ENCODE results near the gene CAPN10. TPM values are rescaled to one million over a fixed set of nuclear protein-coding genes. Genes with fewer than 3 reads are reported as not detected.

Gene CAPN10
- total RNA-seq, 1 experiment from 2014 or later = 61.3 TPM

GRCh38 chr2:240629619-240629967 is 43.1 kb downstream of the CAPN10 start:
- peaks cover 7% of the 10 kb centered on the region for H3K27me3 Mint-ChIP-seq (ENCODE audit: low read depth)
- ChIA-PET CTCF (interaction anchor here (1.3 to 2.6 kb wide), 2 partner anchors 11 to 116 kb away, joined by 3 to 9 read pairs; no protein-coding TSS in a partner anchor), POLR2A (no interaction called here)
- H3K4me3 Mint-ChIP-seq = no peak overlapping the region
- H3K36me3 Mint-ChIP-seq = peaks cover 16% of the 10 kb centered on the region
- TF ChIP-seq, protein P1, sequence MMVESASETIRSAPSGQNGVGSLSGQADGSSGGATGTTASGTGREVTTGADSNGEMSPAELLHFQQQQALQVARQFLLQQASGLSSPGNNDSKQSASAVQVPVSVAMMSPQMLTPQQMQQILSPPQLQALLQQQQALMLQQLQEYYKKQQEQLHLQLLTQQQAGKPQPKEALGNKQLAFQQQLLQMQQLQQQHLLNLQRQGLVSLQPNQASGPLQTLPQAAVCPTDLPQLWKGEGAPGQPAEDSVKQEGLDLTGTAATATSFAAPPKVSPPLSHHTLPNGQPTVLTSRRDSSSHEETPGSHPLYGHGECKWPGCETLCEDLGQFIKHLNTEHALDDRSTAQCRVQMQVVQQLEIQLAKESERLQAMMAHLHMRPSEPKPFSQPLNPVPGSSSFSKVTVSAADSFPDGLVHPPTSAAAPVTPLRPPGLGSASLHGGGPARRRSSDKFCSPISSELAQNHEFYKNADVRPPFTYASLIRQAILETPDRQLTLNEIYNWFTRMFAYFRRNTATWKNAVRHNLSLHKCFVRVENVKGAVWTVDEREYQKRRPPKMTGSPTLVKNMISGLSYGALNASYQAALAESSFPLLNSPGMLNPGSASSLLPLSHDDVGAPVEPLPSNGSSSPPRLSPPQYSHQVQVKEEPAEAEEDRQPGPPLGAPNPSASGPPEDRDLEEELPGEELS (CRISPR knock-in tag; IDR thresholded peaks at IDR 0.05) = no peak
- TF ChIP-seq IRF2 (CRISPR knock-in tag; IDR thresholded peaks at IDR 0.05; ENCODE audit: borderline replicate concordance, low read depth) = no peak
- TF ChIP-seq CREB1 (CRISPR knock-in tag; IDR thresholded peaks at IDR 0.05) = no peak
- no peak for TF ChIP-seq ZBTB21 (CRISPR knock-in tag; IDR thresholded peaks at IDR 0.05; ENCODE audit: borderline replicate concordance)
- TF ChIP-seq TEAD1 (CRISPR knock-in tag; IDR thresholded peaks at IDR 0.05) = no peak
- TF ChIP-seq ZNF416 (CRISPR knock-in tag; IDR thresholded peaks at IDR 0.05) = no peak
- TF ChIP-seq FOXK1 (CRISPR knock-in tag; IDR thresholded peaks at IDR 0.05) = no peak
- TF ChIP-seq, protein P2, sequence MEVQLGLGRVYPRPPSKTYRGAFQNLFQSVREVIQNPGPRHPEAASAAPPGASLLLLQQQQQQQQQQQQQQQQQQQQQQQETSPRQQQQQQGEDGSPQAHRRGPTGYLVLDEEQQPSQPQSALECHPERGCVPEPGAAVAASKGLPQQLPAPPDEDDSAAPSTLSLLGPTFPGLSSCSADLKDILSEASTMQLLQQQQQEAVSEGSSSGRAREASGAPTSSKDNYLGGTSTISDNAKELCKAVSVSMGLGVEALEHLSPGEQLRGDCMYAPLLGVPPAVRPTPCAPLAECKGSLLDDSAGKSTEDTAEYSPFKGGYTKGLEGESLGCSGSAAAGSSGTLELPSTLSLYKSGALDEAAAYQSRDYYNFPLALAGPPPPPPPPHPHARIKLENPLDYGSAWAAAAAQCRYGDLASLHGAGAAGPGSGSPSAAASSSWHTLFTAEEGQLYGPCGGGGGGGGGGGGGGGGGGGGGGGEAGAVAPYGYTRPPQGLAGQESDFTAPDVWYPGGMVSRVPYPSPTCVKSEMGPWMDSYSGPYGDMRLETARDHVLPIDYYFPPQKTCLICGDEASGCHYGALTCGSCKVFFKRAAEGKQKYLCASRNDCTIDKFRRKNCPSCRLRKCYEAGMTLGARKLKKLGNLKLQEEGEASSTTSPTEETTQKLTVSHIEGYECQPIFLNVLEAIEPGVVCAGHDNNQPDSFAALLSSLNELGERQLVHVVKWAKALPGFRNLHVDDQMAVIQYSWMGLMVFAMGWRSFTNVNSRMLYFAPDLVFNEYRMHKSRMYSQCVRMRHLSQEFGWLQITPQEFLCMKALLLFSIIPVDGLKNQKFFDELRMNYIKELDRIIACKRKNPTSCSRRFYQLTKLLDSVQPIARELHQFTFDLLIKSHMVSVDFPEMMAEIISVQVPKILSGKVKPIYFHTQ (CRISPR knock-in tag; IDR thresholded peaks at IDR 0.05) = no peak
- TF ChIP-seq MYBL2 (CRISPR knock-in tag; IDR thresholded peaks at IDR 0.05) = no peak
- no peak for TF ChIP-seq SMAD4 (CRISPR knock-in tag; IDR thresholded peaks at IDR 0.05)
- TF ChIP-seq, protein P3, sequence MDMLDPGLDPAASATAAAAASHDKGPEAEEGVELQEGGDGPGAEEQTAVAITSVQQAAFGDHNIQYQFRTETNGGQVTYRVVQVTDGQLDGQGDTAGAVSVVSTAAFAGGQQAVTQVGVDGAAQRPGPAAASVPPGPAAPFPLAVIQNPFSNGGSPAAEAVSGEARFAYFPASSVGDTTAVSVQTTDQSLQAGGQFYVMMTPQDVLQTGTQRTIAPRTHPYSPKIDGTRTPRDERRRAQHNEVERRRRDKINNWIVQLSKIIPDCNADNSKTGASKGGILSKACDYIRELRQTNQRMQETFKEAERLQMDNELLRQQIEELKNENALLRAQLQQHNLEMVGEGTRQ (CRISPR knock-in tag; IDR thresholded peaks at IDR 0.05) = no peak
- TF ChIP-seq NR3C1 (CRISPR knock-in tag; conservative IDR thresholded peaks at IDR 0.05; ENCODE audit: low read depth) = no peak
- no peak for TF ChIP-seq ATF2 (CRISPR knock-in tag; IDR thresholded peaks at IDR 0.05; ENCODE audit: borderline replicate concordance, low read depth)
- no peak for TF ChIP-seq ZNF423 (CRISPR knock-in tag; IDR thresholded peaks at IDR 0.05)
- no peak for TF ChIP-seq AFF4 (CRISPR knock-in tag; IDR thresholded peaks at IDR 0.05; ENCODE audit: borderline replicate concordance)
- no peaks in the 10 kb centered on the region for H3K4me1 Mint-ChIP-seq
- DNase-seq (ENCODE audit: low spot score) (no peak), ATAC-seq (no peak)
- no peak overlapping the region for H3K27ac Mint-ChIP-seq
- H3K9me3 Mint-ChIP-seq = peaks cover 26% of the 10 kb centered on the region
